Esophagus (tissue), 2 donors: Measurements from ENCODE around the gene PANK4. TPM values are rescaled to one million over a fixed set of nuclear protein-coding genes. Genes with fewer than 3 reads are reported as not detected.

ENCODE experiments used
- H3K27ac ChIP-seq, 2 donors: one replicate each; pipeline ENCODE4 v1.5.1; 2013; ENCODE audit warnings: low read depth in 2 of 2, mild to moderate bottlenecking in 2 of 2, inconsistent platforms in 1 of 2, low read length in 1 of 2, moderate library complexity in 1 of 2
- H3K27me3 ChIP-seq, 2 donors: one replicate each; pipeline ENCODE4 v1.6.1; 2013; ENCODE audit warnings: low read length in 2 of 2, control low read depth in 1 of 2, mild to moderate bottlenecking in 1 of 2; ENCODE audit not compliant: insufficient read depth in 2 of 2, control insufficient read depth in 1 of 2
- H3K36me3 ChIP-seq, 2 donors: one replicate each; pipeline ENCODE4 v1.6.1; 2013; ENCODE audit warnings: low read length in 1 of 2; ENCODE audit not compliant: control insufficient read depth in 2 of 2, insufficient read depth in 2 of 2
- H3K4me1 ChIP-seq, 2 donors: one replicate each; pipeline ENCODE4 v1.6.1; 2013; ENCODE audit warnings: low read length in 1 of 2; ENCODE audit not compliant: control insufficient read depth in 2 of 2, insufficient read depth in 2 of 2
- H3K4me3 ChIP-seq, 2 donors: one replicate each; pipeline ENCODE4 v1.5.1; 2013; ENCODE audit warnings: low read length in 2 of 2, mild to moderate bottlenecking in 2 of 2, low read depth in 1 of 2, moderate library complexity in 1 of 2
- H3K9me3 ChIP-seq, 2 donors: one replicate each; pipeline ENCODE4 v1.6.1; 2013; ENCODE audit warnings: mild to moderate bottlenecking in 2 of 2, low read depth in 1 of 2, low read length in 1 of 2, moderate library complexity in 1 of 2; ENCODE audit not compliant: control insufficient read depth in 2 of 2, insufficient read depth in 1 of 2
- WGBS, 2 donors: extraction: QIAGEN DNeasy Blood & Tissue Kit; methylation state at CpG; one replicate each; pipeline ENCODE4 v1.1.7; 2013; 5-methylcytosine and 5-hydroxymethylcytosine counted together
- polyA plus RNA-seq, 2 donors: library from polyadenylated mRNA; stranded (reverse); fragments of 200-250 nt; gene quantifications; one replicate each; pipeline ENCODE4 v1.2.3, GENCODE V29; 2013
- donor health status: healthy with polysubstance abuse.
- donor health status: Bipolar disorder and iron deficiency.

Gene PANK4
- polyA plus RNA-seq, 2 donors = 10.1 to 15.4 TPM

GRCh38 chr1:2566101-2567045, 40.0 kb upstream of the PANK4 start:
- Histone ChIP-seq H3K27ac (no peak overlapping the region), H3K4me1 (no peaks in the 10 kb centered on the region)
- 66 to 78% methylated on average over 31 to 34 of the region's 34 CpGs for WGBS, 2 donors

GRCh38 chr1:2564815-2565374, 38.5 kb upstream of the PANK4 start:
- no peak overlapping the region for H3K27ac ChIP-seq
- no peaks in the 10 kb centered on the region for H3K4me1 ChIP-seq
- no peaks in the 10 kb centered on the region for H3K27me3 ChIP-seq
- H3K9me3 ChIP-seq = no peaks in the 10 kb centered on the region
- peaks cover 1 to 19% of the 10 kb centered on the region in 2 donors for H3K36me3 ChIP-seq
- WGBS, 2 donors = 37 to 38% methylated on average over 14 of the region's 14 CpGs
- H3K4me3 ChIP-seq = no peak overlapping the region

More at GRCh38 chr1:2566101-2567045, 40.0 kb upstream of the PANK4 start:
- no peak overlapping the region for H3K4me3 ChIP-seq
- H3K36me3 ChIP-seq = peaks cover 0 to 11% of the 10 kb centered on the region in 2 donors
- no peaks in the 10 kb centered on the region for H3K9me3 ChIP-seq
- no peaks in the 10 kb centered on the region for H3K27me3 ChIP-seq

GRCh38 chr1:2564006-2564814, 37.8 kb upstream of the PANK4 start:
- H3K36me3 ChIP-seq = peaks cover 3 to 25% of the 10 kb centered on the region in 2 donors
- H3K27ac ChIP-seq = no peak overlapping the region
- no peak overlapping the region for H3K4me3 ChIP-seq
- peaks cover 0 to 2% of the 10 kb centered on the region in 2 donors for H3K4me1 ChIP-seq
- H3K27me3 ChIP-seq = no peaks in the 10 kb centered on the region
- 75 to 76% methylated on average over 20 of the region's 20 CpGs for WGBS, 2 donors
- no peaks in the 10 kb centered on the region for H3K9me3 ChIP-seq

GRCh38 chr1:2563205-2563604, 36.8 kb upstream of the PANK4 start:
- Histone ChIP-seq H3K36me3 (peaks cover 3 to 35% of the 10 kb centered on the region in 2 donors), H3K27ac (no peak overlapping the region), H3K9me3 (no peaks in the 10 kb centered on the region), H3K27me3 (no peaks in the 10 kb centered on the region), H3K4me3 (no peak overlapping the region), H3K4me1 (peaks cover 2 to 3% of the 10 kb centered on the region in 2 donors)
- 86% methylated on average over 18 of the region's 18 CpGs for WGBS, 2 donors

GRCh38 chr1:2561898-2562895, 35.8 kb upstream of the PANK4 start:
- 86 to 87% methylated on average over 24 of the region's 24 CpGs for WGBS, 2 donors
- Histone ChIP-seq H3K9me3 (no peaks in the 10 kb centered on the region), H3K4me3 (no peak overlapping the region), H3K36me3 (peaks cover 3 to 35% of the 10 kb centered on the region in 2 donors), H3K27ac (no peak overlapping the region), H3K4me1 (peaks cover 9 to 11% of the 10 kb centered on the region in 2 donors), H3K27me3 (no peaks in the 10 kb centered on the region)

GRCh38 chr1:2561446-2561845, 35.0 kb upstream of the PANK4 start:
- H3K9me3 ChIP-seq = no peaks in the 10 kb centered on the region
- H3K27ac ChIP-seq = no peak overlapping the region
- no peak overlapping the region for H3K4me3 ChIP-seq
- H3K27me3 ChIP-seq = no peaks in the 10 kb centered on the region
- 83 to 85% methylated on average over 11 of the region's 11 CpGs for WGBS, 2 donors
- peaks cover 11% of the 10 kb centered on the region in 2 donors for H3K4me1 ChIP-seq
- peaks cover 3 to 35% of the 10 kb centered on the region in 2 donors for H3K36me3 ChIP-seq

- WGBS, 2 donors = 88 to 91% methylated on average over 15 of the region's 15 CpGs
- H3K27ac ChIP-seq = no peak overlapping the region
- peaks cover 3 to 35% of the 10 kb centered on the region in 2 donors for H3K36me3 ChIP-seq
- H3K4me1 ChIP-seq = peaks cover 11 to 14% of the 10 kb centered on the region in 2 donors
- no peaks in the 10 kb centered on the region for H3K9me3 ChIP-seq
- no peaks in the 10 kb centered on the region for H3K27me3 ChIP-seq
- H3K4me3 ChIP-seq = no peak overlapping the region
These were observed 34.1 kb upstream of the PANK4 start for GRCh38 chr1:2560299-2561073.

GRCh38 chr1:2559509-2560298, 33.3 kb upstream of the PANK4 start:
- no peak overlapping the region for H3K27ac ChIP-seq
- H3K4me1 ChIP-seq = peaks cover 11 to 20% of the 10 kb centered on the region in 2 donors
- H3K9me3 ChIP-seq = no peaks in the 10 kb centered on the region
- no peak overlapping the region for H3K4me3 ChIP-seq
- 82 to 88% methylated on average over 32 to 35 of the region's 35 CpGs for WGBS, 2 donors
- H3K36me3 ChIP-seq = peaks cover 3 to 35% of the 10 kb centered on the region in 2 donors
- no peaks in the 10 kb centered on the region for H3K27me3 ChIP-seq
